ENCODE data around the gene MTF1. TPM values are rescaled to one million over a fixed set of nuclear protein-coding genes. Genes with fewer than 3 reads are reported as not detected.

MTF1 gene
- total and polyA plus RNA-seq, 4 donors = 2.6 to 23.3 (median 10.8) TPM

GRCh38 chr1:37845049-37845646, 14.2 kb downstream of the MTF1 start:
- H3K27ac ChIP-seq (ENCODE audit: low read depth in 1 of 2, low read length in 1 of 2) = no peak overlapping the region
- TF ChIP-seq CTCF (IDR thresholded peaks at IDR 0.05; ENCODE audit: control extremely low read depth, extremely low read depth) = no peak
- DNase-seq (no peak), ATAC-seq (ENCODE audit: insufficient read depth, low FRiP score) (no peak)
- no peak overlapping the region for H3K9ac ChIP-seq (ENCODE audit: insufficient read depth in 1 of 2, low read length in 2 of 2)
- H3K4me1 ChIP-seq (ENCODE audit: control insufficient read depth in 5 of 5, insufficient read depth in 5 of 5, low read length in 5 of 5) = peaks cover 0 to 8% (median 4%) of the 10 kb centered on the region in 5 donors
- H3K4me3 ChIP-seq = no peak overlapping the region
- 84 to 85% methylated on average over 5 of the region's 5 CpGs for WGBS, 2 donors
- H3K27me3 ChIP-seq (ENCODE audit: control insufficient read depth in 3 of 3, insufficient read depth in 3 of 3, low read length in 2 of 3) = no peaks in the 10 kb centered on the region
- peaks cover 2 to 10% (median 7%) of the 10 kb centered on the region in 4 donors for H3K36me3 ChIP-seq (ENCODE audit: control insufficient read depth in 4 of 4, insufficient read depth in 4 of 4, low read length in 4 of 4)
- H3K9me3 ChIP-seq (ENCODE audit: control insufficient read depth in 4 of 4, insufficient read depth in 3 of 4, low read length in 3 of 4) = no peaks in the 10 kb centered on the region

GRCh38 chr1:37844536-37844935, 14.9 kb downstream of the MTF1 start:
- DNase-seq = no peak
- H3K27ac ChIP-seq (ENCODE audit: low read depth in 1 of 2, low read length in 1 of 2) = no peak overlapping the region

GRCh38 chr1:37841652-37842051, 17.7 kb downstream of the MTF1 start:
- Histone ChIP-seq H3K9ac (ENCODE audit: insufficient read depth in 1 of 2, low read length in 2 of 2) (no peak overlapping the region), H3K36me3 (ENCODE audit: control insufficient read depth in 4 of 4, insufficient read depth in 4 of 4, low read length in 4 of 4) (peaks cover 13 to 22% (median 19%) of the 10 kb centered on the region in 4 donors), H3K9me3 (ENCODE audit: control insufficient read depth in 4 of 4, insufficient read depth in 3 of 4, low read length in 3 of 4) (no peaks in the 10 kb centered on the region), H3K27ac (ENCODE audit: low read depth in 1 of 2, low read length in 1 of 2) (no peak overlapping the region), H3K4me1 (ENCODE audit: control insufficient read depth in 5 of 5, insufficient read depth in 5 of 5, low read length in 5 of 5) (peaks cover 0 to 6% (median 1%) of the 10 kb centered on the region in 5 donors), H3K27me3 (ENCODE audit: control insufficient read depth in 3 of 3, insufficient read depth in 3 of 3, low read length in 2 of 3) (no peaks in the 10 kb centered on the region), H3K4me3 (no peak overlapping the region)
- no peak for TF ChIP-seq CTCF (IDR thresholded peaks at IDR 0.05; ENCODE audit: control extremely low read depth, extremely low read depth)
- no peak for DNase-seq
- no peak for ATAC-seq (ENCODE audit: insufficient read depth, low FRiP score)
- WGBS, 2 donors = 91 to 92% methylated on average over 3 of the region's 3 CpGs

More at GRCh38 chr1:37844536-37844935, 14.9 kb downstream of the MTF1 start:
- no peak for ATAC-seq (ENCODE audit: insufficient read depth, low FRiP score)
- TF ChIP-seq CTCF (IDR thresholded peaks at IDR 0.05; ENCODE audit: control extremely low read depth, extremely low read depth) = no peak
- Histone ChIP-seq H3K36me3 (ENCODE audit: control insufficient read depth in 4 of 4, insufficient read depth in 4 of 4, low read length in 4 of 4) (peaks cover 2 to 12% (median 10%) of the 10 kb centered on the region in 4 donors), H3K9me3 (ENCODE audit: control insufficient read depth in 4 of 4, insufficient read depth in 3 of 4, low read length in 3 of 4) (no peaks in the 10 kb centered on the region), H3K27me3 (ENCODE audit: control insufficient read depth in 3 of 3, insufficient read depth in 3 of 3, low read length in 2 of 3) (no peaks in the 10 kb centered on the region), H3K9ac (ENCODE audit: insufficient read depth in 1 of 2, low read length in 2 of 2) (peak overlapping the region in 1 of 2 donors; percentile 1), H3K4me1 (ENCODE audit: control insufficient read depth in 5 of 5, insufficient read depth in 5 of 5, low read length in 5 of 5) (peaks cover 0 to 8% (median 1%) of the 10 kb centered on the region in 5 donors), H3K4me3 (no peak overlapping the region)

- no peaks in the 10 kb centered on the region for H3K9me3 ChIP-seq (ENCODE audit: control insufficient read depth in 4 of 4, insufficient read depth in 3 of 4, low read length in 3 of 4)
- DNase-seq (peak in 2 of 3 donors; percentile 16 to 25), ATAC-seq (ENCODE audit: insufficient read depth, low FRiP score) (no peak)
- 67 to 89% methylated on average over 1 of the region's 1 CpG for WGBS, 2 donors
- no peak overlapping the region for H3K27ac ChIP-seq (ENCODE audit: low read depth in 1 of 2, low read length in 1 of 2)
- H3K4me3 ChIP-seq = no peak overlapping the region
- peaks cover 13 to 22% (median 19%) of the 10 kb centered on the region in 4 donors for H3K36me3 ChIP-seq (ENCODE audit: control insufficient read depth in 4 of 4, insufficient read depth in 4 of 4, low read length in 4 of 4)
- TF ChIP-seq CTCF (IDR thresholded peaks at IDR 0.05; ENCODE audit: control extremely low read depth, extremely low read depth) = no peak
- H3K9ac ChIP-seq (ENCODE audit: insufficient read depth in 1 of 2, low read length in 2 of 2) = peak overlapping the region in 1 of 2 donors; percentile 4
- no peaks in the 10 kb centered on the region for H3K27me3 ChIP-seq (ENCODE audit: control insufficient read depth in 3 of 3, insufficient read depth in 3 of 3, low read length in 2 of 3)
- peaks cover 0 to 6% (median 1%) of the 10 kb centered on the region in 5 donors for H3K4me1 ChIP-seq (ENCODE audit: control insufficient read depth in 5 of 5, insufficient read depth in 5 of 5, low read length in 5 of 5)
These were observed 18.7 kb downstream of the MTF1 start for GRCh38 chr1:37840711-37841110.

Measured in lung (tissue), 12 donors.